ENCODE results near the gene WWOX. TPM values are rescaled to one million over a fixed set of nuclear protein-coding genes. Genes with fewer than 3 reads are reported as not detected.
"Not testable (repeated sequence)": the region's sequence is repeated elsewhere in the genome, so short reads cannot be mapped to it uniquely, and the experiment has no call there.

The WWOX gene
- total RNA-seq, 3 donors from 2014 or later: 11.7 to 18.0 (median 13.8) TPM

GRCh38 chr16:78684655-78685375, 585.4 kb downstream of the WWOX start:
- no peak overlapping the region for H3K4me3 ChIP-seq
- H3K36me3 ChIP-seq (ENCODE audit: low read depth): no peaks in the 10 kb centered on the region
- H3K9me3 ChIP-seq: no peaks in the 10 kb centered on the region
- no peaks in the 10 kb centered on the region for H3K4me1 ChIP-seq (ENCODE audit: low read depth)
- DNase-seq: peak in 1 of 3 donors; percentile 6
- intact Hi-C loops (cut with DNase I, micrococcal nuclease): no loop called here
- no peak for TF ChIP-seq CTCF (IDR thresholded peaks at IDR 0.05)
- peak; percentile 38 for ATAC-seq

- intact Hi-C loops (cut with DNase I, micrococcal nuclease): no loop called here
- H3K9me3 ChIP-seq: no peaks in the 10 kb centered on the region
- no peak for DNase-seq
These were observed 587.1 kb downstream of the WWOX start for GRCh38 chr16:78686601-78687000.

GRCh38 chr16:78689028-78689427, 589.6 kb downstream of the WWOX start:
- no peak for ATAC-seq
- Histone ChIP-seq H3K4me3 (no peak overlapping the region), H3K36me3 (ENCODE audit: low read depth) (no peaks in the 10 kb centered on the region), H3K9me3 (no peaks in the 10 kb centered on the region), H3K4me1 (ENCODE audit: low read depth) (no peaks in the 10 kb centered on the region)
- no peak for DNase-seq
- intact Hi-C loops (cut with DNase I, micrococcal nuclease): no loop called here
- no peak for TF ChIP-seq CTCF (IDR thresholded peaks at IDR 0.05)

More at GRCh38 chr16:78686601-78687000, 587.1 kb downstream of the WWOX start:
- no peak for TF ChIP-seq CTCF (IDR thresholded peaks at IDR 0.05)
- no peaks in the 10 kb centered on the region for H3K4me1 ChIP-seq (ENCODE audit: low read depth)
- no peaks in the 10 kb centered on the region for H3K36me3 ChIP-seq (ENCODE audit: low read depth)
- no peak for ATAC-seq
- no peak overlapping the region for H3K4me3 ChIP-seq

- Histone ChIP-seq H3K9me3 (no peaks in the 10 kb centered on the region), H3K36me3 (ENCODE audit: low read depth) (no peaks in the 10 kb centered on the region), H3K4me1 (ENCODE audit: low read depth) (no peaks in the 10 kb centered on the region), H3K4me3 (no peak overlapping the region)
- no peak for TF ChIP-seq CTCF (IDR thresholded peaks at IDR 0.05)
- no peak for ATAC-seq
- DNase-seq: no peak
- intact Hi-C loops (cut with DNase I, micrococcal nuclease): no loop called here
These were observed 590.1 kb downstream of the WWOX start for GRCh38 chr16:78689536-78689935.

GRCh38 chr16:78690510-78690909, 591.1 kb downstream of the WWOX start:
- Histone ChIP-seq H3K4me3 (no peak overlapping the region), H3K9me3 (no peaks in the 10 kb centered on the region), H3K4me1 (ENCODE audit: low read depth) (no peaks in the 10 kb centered on the region), H3K36me3 (ENCODE audit: low read depth) (no peaks in the 10 kb centered on the region)
- ATAC-seq (no peak), DNase-seq (no peak)
- no peak for TF ChIP-seq CTCF (IDR thresholded peaks at IDR 0.05)
- intact Hi-C loops (cut with DNase I, micrococcal nuclease): no loop called here

GRCh38 chr16:78691746-78692145, 592.3 kb downstream of the WWOX start:
- H3K4me3 ChIP-seq; ATAC-seq; H3K36me3 ChIP-seq (ENCODE audit: low read depth); intact Hi-C loops (cut with DNase I, micrococcal nuclease); H3K4me1 ChIP-seq (ENCODE audit: low read depth); DNase-seq; H3K9me3 ChIP-seq: not testable (repeated sequence)
